ENCODE data around the gene BMP3.

GRCh38 chr4:81030981-81031791, 678 bp downstream of the BMP3 start:
- no peak for TF ChIP-seq ZNF629 (CRISPR knock-in tag; conservative IDR thresholded peaks at IDR 0.05)
- TF ChIP-seq THRA (CRISPR knock-in tag; IDR thresholded peaks at IDR 0.05; ENCODE audit: borderline replicate concordance): no peak
- TF ChIP-seq ZFP36 (IDR thresholded peaks at IDR 0.05; ENCODE audit: borderline replicate concordance, low read depth, low read length, partially characterized antibody): no peak
- no peak for TF ChIP-seq DMTF1 (CRISPR knock-in tag; IDR thresholded peaks at IDR 0.05)
- TF ChIP-seq ZNF281 (CRISPR knock-in tag; IDR thresholded peaks at IDR 0.05; ENCODE audit: borderline replicate concordance): no peak

Data from HepG2 (cell line).